Stimulated activated CD4-positive, alpha-beta T cell treated with anti-CD3 and anti-CD28 coated beads, Interleukin-1b, Interleukin-23, amount 100 ng/mL, for 1 hour (primary cell): ENCODE data around the gene SATB1.
"Not testable (repeated sequence)": the region's sequence is repeated elsewhere in the genome, so short reads cannot be mapped to it uniquely, and the experiment has no call there.

Experiments used
- DNase-seq, 2 donors: peaks; one replicate each; pipeline ENCODE4 v3.0.0-alpha.2; 2020; ENCODE audit warnings: low read depth in 2 of 2

Gene SATB1

DNA sequence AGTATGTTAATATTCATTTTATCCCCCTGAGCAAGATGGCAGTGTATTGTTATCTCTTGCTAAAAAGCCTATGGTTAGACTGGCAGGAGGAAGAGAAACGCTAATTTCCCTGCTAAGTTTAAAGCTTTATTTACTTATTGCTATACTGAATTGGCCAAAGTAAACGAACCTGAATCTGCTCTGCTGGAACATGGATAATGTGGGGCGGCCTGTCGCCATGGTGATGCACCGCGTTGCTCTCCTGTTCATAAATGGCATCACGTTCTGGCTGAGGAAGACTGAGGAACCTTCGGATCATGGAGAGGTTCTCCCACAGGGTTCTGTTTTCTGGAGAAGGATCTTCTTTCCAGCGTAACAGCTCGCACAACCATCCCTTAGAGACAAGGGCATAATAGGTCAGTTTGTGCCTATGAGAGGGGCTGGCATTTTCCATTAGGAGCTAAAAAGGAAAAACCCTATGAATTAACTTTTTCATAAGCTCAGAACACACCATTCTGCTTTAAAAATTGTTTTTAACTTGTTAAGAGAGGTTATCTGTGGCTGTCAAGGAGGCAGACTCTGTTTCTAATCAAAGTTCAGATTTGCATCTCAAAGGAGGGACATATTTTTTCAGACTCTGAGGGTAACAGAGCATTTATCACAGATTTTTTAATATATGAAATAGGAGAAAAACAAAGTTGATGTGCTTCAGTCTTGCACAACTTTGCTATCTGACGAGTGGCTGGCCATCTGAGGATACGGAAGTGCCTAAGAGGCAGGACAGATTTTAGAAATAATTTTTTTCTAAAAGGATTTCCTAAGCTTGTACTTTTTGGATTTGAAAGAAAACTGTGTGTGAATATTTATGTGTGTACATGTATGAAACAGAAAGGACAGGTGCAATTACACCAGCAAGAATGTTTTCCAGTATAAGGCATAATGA, 73.1 kb downstream of the SATB1 start:
- no peak for DNase-seq

DNA sequence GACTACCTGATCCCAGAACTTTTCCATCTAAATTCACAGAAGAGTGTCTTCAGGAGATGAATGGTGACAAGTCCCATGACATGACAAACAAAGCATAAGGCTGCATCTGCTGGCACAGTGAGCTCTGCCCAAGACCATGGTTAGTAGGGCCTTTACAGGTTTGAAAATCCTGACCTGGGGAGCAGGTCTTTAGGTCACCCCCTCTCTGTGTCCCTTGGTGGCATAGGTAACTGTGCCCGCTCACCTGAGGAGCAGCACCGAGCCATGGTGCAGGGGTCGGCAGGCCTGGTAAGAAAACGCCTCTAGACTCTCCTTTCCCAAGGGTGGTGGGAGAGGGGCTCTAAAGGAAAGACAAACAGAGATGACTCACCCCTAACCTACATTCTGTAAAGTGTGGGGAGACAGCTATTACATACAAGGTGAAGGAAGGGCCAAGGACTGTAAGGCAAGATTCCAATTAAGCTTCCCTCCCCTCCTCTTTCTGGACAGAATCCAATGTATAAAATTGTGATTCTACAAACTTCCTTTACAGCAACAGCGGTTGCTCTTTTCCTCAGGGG, 74.0 kb downstream of the SATB1 start:
- no peak for DNase-seq

DNA sequence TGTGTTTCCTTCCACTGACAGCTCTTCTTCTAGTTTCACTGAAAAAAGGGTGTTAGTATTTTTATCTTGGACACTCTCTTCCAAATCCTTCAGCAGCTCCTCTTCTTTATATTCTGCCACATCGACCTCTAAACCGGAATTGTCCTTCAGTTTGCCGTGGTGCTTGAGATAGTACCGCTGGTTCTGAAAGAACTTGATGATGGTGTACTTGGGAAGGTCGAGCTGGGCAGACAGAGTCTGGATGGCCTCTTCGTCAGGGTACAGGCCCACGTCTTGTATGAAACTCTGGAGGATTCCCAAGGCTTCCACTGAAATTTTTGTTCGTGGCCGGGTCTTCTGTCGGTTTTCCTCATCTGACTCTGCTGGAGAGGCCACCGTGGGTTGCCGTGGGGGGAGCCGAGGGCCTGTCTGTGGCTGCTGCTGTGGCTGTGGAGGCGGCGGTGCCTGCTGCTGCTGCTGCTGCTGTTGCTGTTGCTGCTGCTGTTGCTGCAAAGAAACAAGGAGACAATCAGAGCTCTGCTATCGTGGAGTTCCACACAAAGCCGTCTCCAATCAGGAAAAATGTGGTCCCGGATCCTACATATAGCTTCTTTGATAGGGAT, 75.8 kb downstream of the SATB1 start:
- no peak for DNase-seq

DNA sequence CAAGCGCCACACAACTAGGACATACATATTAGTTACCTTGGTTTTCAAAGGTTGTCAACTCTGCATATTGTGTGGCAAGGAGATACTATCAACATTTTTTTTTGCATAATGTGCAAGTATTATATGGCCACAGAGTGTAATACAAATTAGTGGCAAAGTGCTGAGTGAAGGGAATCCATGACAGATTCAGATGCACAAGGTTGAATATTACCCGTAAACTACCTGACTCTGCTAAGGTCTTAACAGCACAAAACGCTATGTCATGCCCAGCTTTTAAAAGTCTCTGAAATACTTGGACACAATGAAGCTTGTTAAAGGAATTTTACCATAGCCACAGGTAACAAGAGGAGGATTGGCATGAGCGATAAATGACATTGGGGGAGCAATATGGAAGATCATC, 79.0 kb downstream of the SATB1 start:
- DNase-seq: no peak

DNA sequence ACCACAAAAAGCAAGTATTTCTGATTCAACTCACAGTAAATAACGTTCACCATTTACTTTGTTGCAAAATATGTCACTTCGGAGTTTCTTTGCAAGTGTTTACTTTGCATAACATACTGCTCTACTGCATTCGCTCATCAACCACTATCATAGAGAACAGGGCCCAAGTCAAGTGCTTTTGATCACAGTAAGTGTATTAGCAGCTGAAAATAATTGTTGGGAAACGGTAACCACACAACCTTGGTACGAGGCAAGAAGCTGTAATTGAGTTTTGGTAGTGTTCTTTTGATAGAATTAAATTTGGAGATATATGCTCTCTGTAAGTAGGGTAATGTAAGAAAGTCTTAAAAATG, 80.1 kb downstream of the SATB1 start:
- DNase-seq: no peak

DNA sequence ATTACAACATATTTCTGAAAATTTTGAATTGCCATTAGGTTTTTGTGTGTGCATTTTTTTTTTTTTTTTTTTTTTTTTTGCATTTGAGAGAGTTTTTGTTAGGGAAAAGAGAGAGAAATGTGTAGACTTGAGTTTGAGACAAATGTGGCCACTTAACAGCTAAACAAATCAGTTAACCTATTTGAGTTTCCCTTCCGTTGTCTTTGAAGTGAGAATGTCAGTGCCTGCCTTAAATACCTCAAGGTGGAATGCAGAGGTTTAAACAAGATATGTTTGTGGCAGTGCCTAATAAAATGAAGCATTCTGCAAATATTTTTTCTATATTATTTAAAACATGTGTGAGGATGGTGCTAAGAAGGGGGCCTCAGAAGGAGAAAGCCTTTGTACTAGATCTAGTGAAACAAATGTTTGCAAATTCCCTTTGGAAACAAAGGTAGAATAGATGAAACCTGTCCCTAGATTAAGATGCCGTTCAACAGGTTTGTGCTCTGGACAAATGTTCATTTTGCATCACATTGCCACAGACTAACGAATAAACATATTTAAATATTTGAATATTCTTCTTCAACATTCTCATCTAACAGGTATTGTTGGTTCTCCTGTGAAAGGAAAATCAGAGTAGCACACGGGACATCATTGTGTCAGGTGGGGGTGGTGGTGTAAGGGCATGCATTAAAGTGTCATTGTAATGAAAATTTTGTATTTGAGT, 80.7 kb downstream of the SATB1 start:
- DNase-seq: no peak

DNA sequence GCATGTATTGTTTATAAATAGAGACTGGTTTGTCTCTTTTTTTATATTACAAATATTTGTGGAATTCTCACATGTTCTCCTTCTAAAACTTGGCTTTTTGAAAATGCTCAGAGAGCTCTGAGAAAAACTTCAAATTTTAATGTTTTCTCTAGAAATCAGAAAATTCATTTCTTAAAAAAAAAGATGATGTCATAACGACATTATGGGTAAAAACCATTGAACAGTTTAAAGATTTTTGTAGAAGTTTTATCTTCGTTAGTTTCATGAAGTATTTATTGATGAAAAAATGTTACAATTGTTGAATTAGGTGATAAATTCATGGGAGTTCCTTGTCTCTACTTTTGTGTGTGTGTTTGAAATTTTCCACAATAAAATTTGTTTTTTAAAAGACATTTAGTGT, 81.3 kb downstream of the SATB1 start:
- DNase-seq: no peak

DNA sequence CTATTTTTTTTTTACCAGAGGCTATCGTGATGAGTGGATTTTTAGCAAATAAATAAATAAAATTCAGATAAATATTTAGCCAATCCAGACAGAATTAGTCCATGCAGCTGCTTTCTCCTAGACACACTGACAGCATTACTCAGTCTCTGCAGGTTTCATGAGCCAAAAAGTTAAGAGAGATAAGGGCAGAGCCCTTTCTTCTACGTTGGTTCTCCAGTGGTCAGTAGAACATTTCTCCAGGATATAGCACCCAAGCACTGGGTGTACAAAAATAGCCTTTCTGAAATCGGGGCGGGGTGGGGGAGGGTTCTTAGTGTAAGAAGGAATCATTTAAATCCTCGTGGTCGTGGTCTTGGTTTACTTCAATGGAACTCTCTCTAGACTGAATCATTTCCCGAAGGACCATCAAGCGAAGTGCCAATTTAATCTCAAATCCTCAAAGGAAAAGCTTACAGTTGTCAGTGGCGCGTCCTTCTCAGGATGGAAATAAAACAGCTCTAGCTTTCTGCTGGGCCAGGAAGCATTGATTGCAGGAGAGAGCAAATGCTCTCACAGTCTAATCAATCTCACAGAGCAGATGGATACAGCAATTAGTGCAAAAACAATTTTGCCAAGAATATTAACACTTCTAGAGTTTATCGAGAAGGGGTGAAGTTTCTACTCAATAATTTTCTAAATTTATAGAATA, 86.2 kb downstream of the SATB1 start:
- DNase-seq: no peak

DNA sequence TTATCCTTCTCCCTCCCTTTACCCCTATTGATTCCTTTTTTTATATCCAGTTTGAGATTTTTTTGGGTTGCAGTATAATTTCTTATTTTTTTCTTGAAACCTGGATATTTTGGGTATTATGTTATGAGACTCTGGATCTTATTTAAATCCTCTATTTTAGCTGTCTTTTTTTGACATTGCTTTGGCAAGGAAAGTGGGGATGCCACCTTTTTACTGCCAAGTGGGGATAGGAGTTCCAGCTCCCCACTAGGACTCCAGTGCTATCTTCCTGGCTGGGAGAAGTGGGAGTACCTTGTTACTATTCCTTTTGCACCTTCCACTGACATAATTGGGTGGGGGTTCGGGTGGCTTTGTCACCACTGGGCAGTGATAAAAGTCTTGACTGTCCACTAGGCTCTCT, 87.9 kb downstream of the SATB1 start:
- no peak for DNase-seq

DNA sequence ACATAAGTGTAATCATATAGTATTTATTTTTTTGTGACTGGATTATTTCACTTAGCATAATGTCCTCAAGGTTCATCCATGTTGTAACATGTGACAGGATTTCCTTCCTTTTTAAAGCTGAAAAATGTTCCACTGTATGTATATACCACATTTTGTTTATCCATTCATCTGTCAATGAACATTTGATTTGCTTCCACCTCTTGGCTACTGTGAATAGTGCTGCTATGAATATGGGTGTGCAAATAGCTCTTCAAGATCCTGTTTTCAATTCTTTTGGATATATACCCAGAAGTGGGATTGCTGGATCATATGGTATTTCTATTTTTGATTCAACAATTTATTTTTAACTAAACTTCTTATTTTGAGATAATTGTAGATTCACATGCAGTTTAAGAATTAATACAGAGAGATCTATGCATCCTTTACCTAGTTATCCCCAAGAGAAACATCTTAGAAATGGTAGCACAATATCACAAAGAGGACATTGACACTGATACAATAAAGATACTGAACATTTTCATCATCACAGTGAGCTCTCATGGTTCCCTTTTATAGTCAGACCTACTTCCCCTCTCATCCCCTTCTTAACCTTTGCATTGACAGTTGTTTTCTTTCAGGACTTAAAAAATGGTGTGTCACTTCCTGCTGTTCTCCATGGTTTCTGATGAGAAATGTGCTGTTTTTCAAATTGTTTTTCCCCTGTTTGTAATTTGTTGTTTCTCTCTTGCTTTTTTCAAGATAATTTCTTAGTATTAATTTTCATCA, 90.1 kb downstream of the SATB1 start:
- DNase-seq: no peak

DNA sequence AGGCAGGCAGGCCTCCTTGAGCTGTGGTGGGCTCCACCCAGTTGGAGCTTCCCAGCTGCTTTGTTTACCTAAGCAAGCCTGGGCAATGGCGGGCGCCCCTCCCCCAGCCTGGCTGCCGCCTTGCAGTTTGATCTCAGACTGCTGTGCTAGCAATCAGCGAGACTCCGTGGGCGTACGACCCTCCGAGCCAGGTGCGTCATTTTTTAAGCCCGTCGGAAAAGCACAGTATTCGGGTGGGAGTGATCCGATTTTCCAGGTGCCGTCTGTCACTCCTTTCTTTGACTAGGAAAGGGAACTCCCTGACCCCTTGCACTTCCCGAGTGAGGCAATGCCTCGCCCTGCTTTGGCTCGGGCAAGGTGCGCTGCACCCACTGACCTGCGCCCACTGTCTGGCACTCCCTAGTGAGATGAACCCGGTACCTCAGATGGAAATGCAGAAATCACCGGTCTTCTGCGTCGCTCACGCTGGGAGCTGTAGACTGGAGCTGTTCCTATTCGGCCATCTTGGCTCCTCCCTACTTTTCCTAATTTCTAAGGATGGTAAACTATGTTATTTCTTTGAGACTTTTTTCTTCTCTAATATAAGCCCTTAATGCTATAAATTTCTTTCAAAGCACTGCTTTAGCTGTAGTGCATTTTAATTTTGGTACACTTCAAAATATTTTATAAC, 94.2 kb downstream of the SATB1 start:
- DNase-seq: not testable (repeated sequence)

DNA sequence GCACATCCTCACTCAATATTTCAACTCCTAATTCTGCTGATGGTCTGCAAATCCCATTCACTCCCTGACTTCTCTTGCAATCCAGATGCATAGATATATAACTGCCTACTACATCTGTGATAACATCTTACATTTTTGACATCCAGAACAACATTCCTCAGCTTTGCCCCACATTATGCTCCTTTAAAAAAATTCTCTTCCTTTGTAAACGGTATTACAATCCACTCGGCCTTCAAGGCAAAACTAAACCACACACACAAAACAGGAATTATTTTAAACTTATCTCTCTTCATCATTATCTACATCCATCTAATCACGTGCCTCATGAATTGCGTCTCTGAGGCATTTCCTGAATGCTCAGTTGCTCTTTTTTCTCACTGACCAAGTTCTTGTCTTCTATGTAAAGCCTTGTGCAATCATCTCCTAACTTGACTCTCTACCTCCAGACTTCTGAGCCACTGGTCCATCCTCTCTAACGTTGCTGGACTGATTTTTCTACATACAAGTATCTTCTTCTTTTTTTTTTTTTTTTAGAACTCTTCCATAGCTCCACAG, 117.0 kb downstream of the SATB1 start:
- DNase-seq: no peak

DNA sequence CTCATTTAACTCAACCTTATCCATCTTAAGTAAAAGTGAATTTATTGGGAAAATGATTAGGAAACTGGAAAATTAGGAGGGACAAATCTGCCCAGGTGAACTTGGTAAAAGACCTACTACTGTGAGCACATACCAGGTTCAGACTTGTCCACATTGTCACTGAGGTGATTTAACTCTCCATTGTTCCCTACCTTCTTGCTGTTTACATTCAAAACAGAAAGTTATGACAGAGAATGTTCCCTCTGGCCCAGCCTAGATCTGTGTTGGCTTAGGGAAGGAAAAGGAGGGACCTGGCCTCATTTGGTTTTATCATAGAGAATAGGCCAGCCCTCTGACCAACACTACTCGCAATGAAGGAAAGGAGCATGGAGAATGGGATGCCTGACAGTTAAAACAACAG, 117.6 kb downstream of the SATB1 start:
- no peak for DNase-seq

DNA sequence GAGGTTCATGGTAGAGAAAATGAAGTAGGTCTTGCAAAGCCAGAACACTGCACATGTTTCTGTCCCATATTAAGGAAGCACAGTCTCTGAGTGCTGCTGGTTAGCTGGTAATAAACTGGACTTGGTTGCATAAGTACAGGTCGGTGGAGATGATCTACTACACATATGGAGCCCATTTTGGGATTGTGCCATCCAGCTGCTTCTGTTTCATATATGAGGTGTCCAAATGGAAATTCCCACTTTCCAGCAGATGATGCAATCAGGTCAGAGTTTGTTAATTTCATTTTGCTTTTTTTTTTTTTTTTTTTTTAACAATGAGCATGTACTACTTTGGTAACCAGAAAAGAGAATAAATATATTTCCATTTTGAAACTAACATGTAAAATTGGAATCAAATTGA, 122.6 kb downstream of the SATB1 start:
- DNase-seq: no peak

DNA sequence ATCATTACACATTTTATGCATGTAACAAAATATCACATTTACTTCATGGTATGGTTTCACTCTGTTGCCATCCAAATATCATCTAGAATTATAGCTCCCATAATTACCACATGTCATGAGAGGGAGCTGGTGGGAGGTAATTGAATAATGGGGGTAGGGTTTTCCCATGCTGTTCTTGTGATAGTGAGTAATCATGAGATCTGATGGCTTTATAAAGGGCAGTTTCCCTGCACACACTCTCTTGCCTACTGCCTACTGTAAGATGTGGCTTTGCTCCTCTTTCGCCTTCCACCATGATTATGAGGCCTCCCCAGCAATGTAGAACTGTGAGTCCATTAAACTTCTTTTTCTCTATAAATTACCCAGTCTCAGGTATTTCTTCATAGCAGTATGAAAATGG, 123.4 kb downstream of the SATB1 start:
- DNase-seq: no peak

DNA sequence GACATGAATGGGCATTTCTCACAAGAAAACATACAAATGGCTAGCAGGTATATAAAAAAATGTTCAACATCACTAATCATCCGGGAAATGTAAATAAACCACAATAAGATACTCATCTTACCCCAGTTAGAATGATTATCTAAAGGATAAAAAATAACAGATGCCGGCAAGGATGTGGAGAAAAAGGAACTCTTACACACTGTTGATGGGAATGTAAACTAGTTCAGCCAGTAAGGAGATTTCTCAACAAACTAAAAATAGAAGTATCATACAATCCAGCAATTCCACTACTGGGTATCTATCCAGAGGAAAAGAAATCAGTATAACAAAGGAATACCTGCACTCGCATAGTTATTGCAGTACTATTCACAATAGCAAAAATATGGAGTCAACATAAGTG, 124.2 kb downstream of the SATB1 start:
- DNase-seq: no peak

DNA sequence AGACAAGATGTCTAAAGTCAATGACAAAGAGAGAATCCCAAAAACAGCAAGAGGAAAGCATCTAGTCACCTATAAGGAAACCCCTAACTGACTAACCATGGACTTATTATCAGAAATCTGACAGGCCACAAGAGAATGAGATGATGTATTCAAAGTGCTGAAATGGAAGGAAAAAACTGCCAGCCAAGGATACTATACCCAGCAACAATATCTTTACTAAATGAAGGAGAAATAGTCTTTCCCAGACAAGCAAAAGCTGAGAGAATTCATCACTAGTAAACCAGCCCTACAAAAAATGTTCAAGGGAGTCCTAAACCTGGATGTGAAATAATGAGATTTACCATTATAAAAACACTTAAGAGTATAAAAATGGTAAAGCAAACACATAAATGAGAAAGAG, 128.0 kb downstream of the SATB1 start:
- DNase-seq: no peak
